ENCODE data around the gene VWA7.
"Not testable (repeated sequence)": the region's sequence is repeated elsewhere in the genome, so short reads cannot be mapped to it uniquely, and the experiment has no call there.

Gene VWA7

DNA sequence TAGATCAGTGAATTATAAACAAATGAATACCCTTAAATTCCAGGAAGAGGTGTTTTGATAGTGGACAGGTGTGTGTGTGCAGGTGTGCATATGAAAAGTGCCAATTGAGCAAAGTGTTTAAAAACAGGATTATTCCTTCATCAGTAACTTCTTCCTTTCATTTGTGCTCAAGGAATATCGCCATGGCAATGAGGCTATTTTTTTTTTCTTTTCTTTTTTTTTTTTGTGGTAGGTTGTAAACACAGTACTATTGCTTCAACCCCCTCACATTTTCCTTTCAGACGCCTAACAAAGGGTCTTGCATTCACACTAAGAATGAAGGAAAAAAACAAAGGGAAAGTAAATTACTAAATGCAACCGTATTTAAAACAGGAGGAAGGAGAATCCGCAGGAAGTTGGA lies 48.4 kb upstream of the VWA7 start:
- TF ChIP-seq GLIS3 (CRISPR knock-in tag; IDR thresholded peaks at IDR 0.05) (no peak), TCF4 (CRISPR knock-in tag; IDR thresholded peaks at IDR 0.05; ENCODE audit: borderline replicate concordance) (no peak), ISL1 (CRISPR knock-in tag; IDR thresholded peaks at IDR 0.05) (no peak), CSDC2 (CRISPR knock-in tag; IDR thresholded peaks at IDR 0.05) (no peak), ZNF565 (CRISPR knock-in tag; conservative IDR thresholded peaks at IDR 0.05; ENCODE audit: low read depth) (no peak), SNAI2 (CRISPR knock-in tag; IDR thresholded peaks at IDR 0.05) (no peak), ARNTL (CRISPR knock-in tag; IDR thresholded peaks at IDR 0.05; ENCODE audit: borderline replicate concordance, low read depth) (no peak), ZNF70 (CRISPR knock-in tag; IDR thresholded peaks at IDR 0.05) (no peak), BACH2 (CRISPR knock-in tag; IDR thresholded peaks at IDR 0.05; ENCODE audit: borderline replicate concordance) (no peak), PPARA (CRISPR knock-in tag; IDR thresholded peaks at IDR 0.05; ENCODE audit: borderline replicate concordance) (no peak), ZFP30 (CRISPR knock-in tag; IDR thresholded peaks at IDR 0.05) (no peak), ZFP3 (CRISPR knock-in tag; IDR thresholded peaks at IDR 0.05) (no peak), OSR1 (CRISPR knock-in tag; IDR thresholded peaks at IDR 0.05) (no peak), ESRRG (CRISPR knock-in tag; IDR thresholded peaks at IDR 0.05) (no peak), ZNF8 (CRISPR knock-in tag; IDR thresholded peaks at IDR 0.05) (no peak), TOX (CRISPR knock-in tag; IDR thresholded peaks at IDR 0.05; ENCODE audit: borderline replicate concordance) (no peak)
- TF ChIP-seq, protein P1, sequence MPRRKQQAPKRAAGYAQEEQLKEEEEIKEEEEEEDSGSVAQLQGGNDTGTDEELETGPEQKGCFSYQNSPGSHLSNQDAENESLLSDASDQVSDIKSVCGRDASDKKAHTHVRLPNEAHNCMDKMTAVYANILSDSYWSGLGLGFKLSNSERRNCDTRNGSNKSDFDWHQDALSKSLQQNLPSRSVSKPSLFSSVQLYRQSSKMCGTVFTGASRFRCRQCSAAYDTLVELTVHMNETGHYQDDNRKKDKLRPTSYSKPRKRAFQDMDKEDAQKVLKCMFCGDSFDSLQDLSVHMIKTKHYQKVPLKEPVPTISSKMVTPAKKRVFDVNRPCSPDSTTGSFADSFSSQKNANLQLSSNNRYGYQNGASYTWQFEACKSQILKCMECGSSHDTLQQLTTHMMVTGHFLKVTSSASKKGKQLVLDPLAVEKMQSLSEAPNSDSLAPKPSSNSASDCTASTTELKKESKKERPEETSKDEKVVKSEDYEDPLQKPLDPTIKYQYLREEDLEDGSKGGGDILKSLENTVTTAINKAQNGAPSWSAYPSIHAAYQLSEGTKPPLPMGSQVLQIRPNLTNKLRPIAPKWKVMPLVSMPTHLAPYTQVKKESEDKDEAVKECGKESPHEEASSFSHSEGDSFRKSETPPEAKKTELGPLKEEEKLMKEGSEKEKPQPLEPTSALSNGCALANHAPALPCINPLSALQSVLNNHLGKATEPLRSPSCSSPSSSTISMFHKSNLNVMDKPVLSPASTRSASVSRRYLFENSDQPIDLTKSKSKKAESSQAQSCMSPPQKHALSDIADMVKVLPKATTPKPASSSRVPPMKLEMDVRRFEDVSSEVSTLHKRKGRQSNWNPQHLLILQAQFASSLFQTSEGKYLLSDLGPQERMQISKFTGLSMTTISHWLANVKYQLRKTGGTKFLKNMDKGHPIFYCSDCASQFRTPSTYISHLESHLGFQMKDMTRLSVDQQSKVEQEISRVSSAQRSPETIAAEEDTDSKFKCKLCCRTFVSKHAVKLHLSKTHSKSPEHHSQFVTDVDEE (CRISPR knock-in tag; IDR thresholded peaks at IDR 0.05): no peak
- TF ChIP-seq, protein P2, sequence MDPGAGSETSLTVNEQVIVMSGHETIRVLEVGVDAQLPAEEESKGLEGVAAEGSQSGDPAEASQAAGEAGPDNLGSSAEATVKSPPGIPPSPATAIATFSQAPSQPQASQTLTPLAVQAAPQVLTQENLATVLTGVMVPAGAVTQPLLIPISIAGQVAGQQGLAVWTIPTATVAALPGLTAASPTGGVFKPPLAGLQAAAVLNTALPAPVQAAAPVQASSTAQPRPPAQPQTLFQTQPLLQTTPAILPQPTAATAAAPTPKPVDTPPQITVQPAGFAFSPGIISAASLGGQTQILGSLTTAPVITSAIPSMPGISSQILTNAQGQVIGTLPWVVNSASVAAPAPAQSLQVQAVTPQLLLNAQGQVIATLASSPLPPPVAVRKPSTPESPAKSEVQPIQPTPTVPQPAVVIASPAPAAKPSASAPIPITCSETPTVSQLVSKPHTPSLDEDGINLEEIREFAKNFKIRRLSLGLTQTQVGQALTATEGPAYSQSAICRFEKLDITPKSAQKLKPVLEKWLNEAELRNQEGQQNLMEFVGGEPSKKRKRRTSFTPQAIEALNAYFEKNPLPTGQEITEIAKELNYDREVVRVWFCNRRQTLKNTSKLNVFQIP (CRISPR knock-in tag; IDR thresholded peaks at IDR 0.05; ENCODE audit: borderline replicate concordance, low read depth): no peak
- TF ChIP-seq, protein P3, sequence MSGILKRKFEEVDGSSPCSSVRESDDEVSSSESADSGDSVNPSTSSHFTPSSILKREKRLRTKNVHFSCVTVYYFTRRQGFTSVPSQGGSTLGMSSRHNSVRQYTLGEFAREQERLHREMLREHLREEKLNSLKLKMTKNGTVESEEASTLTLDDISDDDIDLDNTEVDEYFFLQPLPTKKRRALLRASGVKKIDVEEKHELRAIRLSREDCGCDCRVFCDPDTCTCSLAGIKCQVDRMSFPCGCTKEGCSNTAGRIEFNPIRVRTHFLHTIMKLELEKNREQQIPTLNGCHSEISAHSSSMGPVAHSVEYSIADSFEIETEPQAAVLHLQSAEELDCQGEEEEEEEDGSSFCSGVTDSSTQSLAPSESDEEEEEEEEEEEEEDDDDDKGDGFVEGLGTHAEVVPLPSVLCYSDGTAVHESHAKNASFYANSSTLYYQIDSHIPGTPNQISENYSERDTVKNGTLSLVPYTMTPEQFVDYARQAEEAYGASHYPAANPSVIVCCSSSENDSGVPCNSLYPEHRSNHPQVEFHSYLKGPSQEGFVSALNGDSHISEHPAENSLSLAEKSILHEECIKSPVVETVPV (CRISPR knock-in tag; IDR thresholded peaks at IDR 0.05): no peak
- TF ChIP-seq, protein P4, sequence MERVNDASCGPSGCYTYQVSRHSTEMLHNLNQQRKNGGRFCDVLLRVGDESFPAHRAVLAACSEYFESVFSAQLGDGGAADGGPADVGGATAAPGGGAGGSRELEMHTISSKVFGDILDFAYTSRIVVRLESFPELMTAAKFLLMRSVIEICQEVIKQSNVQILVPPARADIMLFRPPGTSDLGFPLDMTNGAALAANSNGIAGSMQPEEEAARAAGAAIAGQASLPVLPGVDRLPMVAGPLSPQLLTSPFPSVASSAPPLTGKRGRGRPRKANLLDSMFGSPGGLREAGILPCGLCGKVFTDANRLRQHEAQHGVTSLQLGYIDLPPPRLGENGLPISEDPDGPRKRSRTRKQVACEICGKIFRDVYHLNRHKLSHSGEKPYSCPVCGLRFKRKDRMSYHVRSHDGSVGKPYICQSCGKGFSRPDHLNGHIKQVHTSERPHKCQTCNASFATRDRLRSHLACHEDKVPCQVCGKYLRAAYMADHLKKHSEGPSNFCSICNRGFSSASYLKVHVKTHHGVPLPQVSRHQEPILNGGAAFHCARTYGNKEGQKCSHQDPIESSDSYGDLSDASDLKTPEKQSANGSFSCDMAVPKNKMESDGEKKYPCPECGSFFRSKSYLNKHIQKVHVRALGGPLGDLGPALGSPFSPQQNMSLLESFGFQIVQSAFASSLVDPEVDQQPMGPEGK (CRISPR knock-in tag; IDR thresholded peaks at IDR 0.05; ENCODE audit: borderline replicate concordance): no peak
- no peak for ATAC-seq

DNA sequence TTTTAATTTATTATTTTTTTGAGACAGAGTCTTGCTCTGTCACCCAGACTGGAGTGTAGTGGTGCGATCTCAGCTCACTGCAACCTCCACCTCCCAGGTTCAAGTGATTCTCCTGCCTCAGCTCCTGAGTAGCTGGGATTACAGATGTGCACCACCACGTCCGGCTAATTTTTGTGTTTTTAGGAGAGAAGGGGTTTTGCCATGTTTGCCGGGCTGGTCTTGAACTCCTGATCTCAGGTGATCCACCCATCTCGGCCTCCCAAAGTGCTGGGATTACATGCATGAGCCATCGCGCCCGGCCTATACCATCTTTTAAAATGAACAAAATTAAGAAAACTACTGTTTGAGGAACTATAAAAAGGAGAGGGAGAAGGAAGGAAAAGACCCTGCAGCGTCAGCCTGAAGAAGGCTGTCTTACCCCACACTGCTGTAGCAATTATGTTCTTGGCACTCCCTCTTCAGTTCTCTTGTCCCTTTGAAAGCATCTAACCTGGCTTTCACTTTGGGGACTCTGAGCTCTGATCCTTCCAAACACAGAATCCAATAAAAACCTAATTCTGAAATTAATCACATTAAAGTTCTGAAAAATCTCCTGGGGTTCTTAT lies 46.6 kb upstream of the VWA7 start:
- ATAC-seq: not testable (repeated sequence)

DNA sequence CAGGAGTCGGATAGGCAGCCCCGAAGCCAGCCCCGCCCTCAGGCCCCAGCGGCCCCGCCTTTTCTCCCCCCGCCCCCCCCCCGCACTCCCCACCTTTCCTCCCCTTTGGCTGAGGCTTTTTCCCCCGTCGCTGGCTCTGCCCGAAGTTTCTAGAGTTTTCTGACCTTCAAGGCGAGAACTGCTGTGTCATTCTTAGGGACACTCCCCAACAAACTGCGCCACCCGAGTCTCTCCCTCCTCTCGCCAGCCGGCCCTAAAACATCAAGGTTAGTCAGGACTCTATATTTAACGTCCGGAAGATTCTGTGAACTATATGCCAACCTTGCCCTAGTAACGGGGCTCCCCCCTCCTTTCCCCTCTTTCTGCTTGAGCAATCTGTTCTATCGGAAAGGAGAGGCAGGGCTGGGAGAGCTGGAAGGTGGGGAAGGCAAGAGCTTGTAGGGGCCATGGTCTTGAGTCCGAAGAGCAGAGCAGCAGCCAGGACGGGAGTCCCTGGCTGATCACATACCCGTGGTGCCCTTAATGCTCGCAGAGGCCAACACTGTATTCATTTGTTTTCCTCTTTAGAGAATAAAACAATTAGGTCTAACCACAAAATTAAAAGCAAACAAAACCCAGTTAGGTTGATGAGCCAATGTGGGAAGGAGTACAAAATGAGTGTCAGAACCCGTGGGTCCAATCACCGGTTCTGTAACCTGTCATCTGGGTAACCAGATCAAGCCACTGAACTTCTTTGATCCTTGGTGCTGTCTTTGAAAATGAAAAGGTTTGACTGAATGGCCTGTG lies 45.1 kb upstream of the VWA7 start:
- peak; percentile 52 for ATAC-seq
- TF ChIP-seq ZNF70 (CRISPR knock-in tag; IDR thresholded peaks at IDR 0.05) (no peak), ISL1 (CRISPR knock-in tag; IDR thresholded peaks at IDR 0.05) (no peak), TOX (CRISPR knock-in tag; IDR thresholded peaks at IDR 0.05; ENCODE audit: borderline replicate concordance) (no peak), ZFP3 (CRISPR knock-in tag; IDR thresholded peaks at IDR 0.05) (no peak)

Measured in SK-N-SH treated with all-trans-retinoic acid at 6 μM for 48 hours (cell line).